GM23248 (cell line): ENCODE results near the gene EFHC1.

Experiments
- EZH2 ChIP-seq: fragments of 200-600 bp; sonication (generic); IDR thresholded peaks from 2 replicates; pipeline ENCODE4 v1.6.1; 2018; ENCODE audit warnings: antibody characterized with exemption, mild to moderate bottlenecking; ENCODE audit not compliant: insufficient read depth, poor library complexity, severe bottlenecking
- EZH2phosphoT487 ChIP-seq: fragments of 200-600 bp; sonication (generic); IDR thresholded peaks from 2 replicates; pipeline ENCODE4 v1.6.1; 2018; ENCODE audit warnings: antibody characterized with exemption, moderate library complexity, mild to moderate bottlenecking, low read depth; ENCODE audit not compliant: insufficient read depth

DNA sequence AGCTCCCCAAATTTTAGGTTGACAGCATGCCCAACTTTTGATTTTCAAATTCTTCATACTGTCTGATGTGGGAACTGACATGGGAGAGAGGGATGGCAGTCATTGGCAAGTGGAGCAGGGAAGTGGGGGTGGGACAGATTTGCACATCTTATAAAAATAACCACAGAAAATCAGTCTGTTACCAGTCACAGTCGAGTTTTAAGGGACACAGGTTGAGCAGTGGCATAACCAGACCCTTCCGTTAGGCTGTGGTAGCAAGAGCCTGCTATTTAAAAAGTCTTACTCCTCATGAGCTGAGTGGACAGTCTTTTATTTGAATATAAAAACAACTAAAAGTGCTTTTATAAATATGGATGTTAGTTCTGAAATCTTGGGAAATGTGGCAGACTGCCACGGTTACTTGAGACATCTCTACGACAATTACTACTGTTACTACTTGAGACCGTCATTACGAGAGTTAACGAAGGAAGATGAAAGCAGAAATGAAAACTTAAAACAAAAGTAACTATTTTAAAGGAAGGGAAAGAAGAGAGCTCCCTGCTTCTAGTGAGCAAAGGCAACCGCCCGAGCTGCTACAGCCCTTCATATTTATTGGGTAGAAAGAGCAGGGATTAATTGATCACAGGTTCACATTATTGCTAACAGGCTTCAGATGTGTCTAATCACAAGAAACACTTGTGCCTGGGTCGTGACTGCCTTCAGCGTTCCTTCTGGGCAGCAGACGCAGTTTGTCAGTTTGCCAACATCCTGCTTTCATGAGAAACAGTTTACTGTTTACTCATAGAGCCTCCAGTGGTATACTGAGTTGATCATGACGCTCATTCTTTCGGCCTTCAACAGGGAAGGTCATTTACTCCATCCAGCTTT, 71.3 kb downstream of the EFHC1 start:
- TF ChIP-seq EZH2 (no peak), EZH2phosphoT487 (no peak)
